Measurements from ENCODE around the gene ITGAL. TPM values are rescaled to one million over a fixed set of nuclear protein-coding genes. Genes with fewer than 3 reads are reported as not detected.
A peak's percentile ranks its signal among the peaks of the same experiment; 100 is the strongest.

Gene ITGAL
- total and polyA plus RNA-seq, 2 of the 13 experiments (the other 11 are each of a cell fraction or from before 2014, with no cell fraction given), result 0.86 to 1.2 TPM

DNA sequence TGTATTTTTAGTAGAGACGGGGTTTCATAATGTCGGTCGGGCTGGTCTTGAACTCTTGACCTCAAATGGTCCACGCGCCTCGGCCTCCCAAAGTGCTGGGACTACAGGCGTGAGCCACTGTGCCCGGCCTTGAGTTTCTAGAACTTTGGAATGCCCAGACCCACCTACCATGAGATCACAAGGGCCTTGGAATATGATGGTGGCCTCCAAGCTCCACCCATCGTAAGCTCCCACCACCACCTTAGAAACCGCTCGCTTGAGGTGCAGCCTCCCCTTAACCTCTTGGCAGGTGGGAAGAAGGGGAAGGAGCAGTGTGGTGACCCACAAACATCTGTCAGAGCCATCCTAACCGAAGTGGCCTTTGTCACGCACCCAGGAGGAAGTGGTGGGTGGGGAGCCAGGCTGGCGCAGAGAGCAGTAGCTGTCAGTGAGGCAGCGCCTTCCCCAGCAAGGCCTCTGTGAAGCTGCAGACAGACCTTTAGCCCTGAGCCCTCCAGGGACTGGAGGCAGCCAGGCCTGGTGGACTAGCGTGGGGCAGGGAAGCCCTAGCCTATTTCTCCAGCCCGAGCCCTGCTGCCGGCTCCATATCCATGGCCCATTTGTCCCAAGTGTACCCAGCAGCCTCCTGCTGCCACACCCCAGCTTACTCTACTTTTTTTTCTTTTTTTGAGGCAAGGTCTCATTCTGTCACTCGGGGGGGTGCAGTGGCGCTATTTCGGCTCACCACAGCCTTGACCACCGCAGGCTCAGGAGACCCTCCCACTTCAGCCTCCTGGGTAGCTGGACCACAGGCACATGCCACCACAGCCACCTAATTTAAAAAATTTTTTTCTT, 13.8 kb upstream of the ITGAL start (continued):
- TF ChIP-seq AHR (CRISPR knock-in tag; IDR thresholded peaks at IDR 0.05) (0 out of 2 replicates have a peak, but pooled peaks have one; percentile 25), KLF11 (CRISPR knock-in tag; IDR thresholded peaks at IDR 0.05) (no peak; the same call in 1 of the 2 replicates), RELA (CRISPR knock-in tag; IDR thresholded peaks at IDR 0.05) (peak; percentile 28; the same call in 1 of the 2 replicates), NFE2L1 (CRISPR knock-in tag; IDR thresholded peaks at IDR 0.05; ENCODE audit: borderline replicate concordance) (no peak), U2AF1 (optimal IDR thresholded peaks at IDR 0.05; ENCODE audit: low read depth, low read length) (no peak), TEAD3 (CRISPR knock-in tag; optimal IDR thresholded peaks at IDR 0.05; ENCODE audit: borderline replicate concordance) (peak; percentile 44), PRPF4 (IDR thresholded peaks at IDR 0.05; ENCODE audit: low read depth, low read length, poor library complexity, severe bottlenecking) (no peak), NKX3-1 (CRISPR knock-in tag; IDR thresholded peaks at IDR 0.05) (no peak), NFE2 (CRISPR knock-in tag; IDR thresholded peaks at IDR 0.05) (no peak), ZNF7 (CRISPR knock-in tag; IDR thresholded peaks at IDR 0.05) (no peak), IKZF4 (CRISPR knock-in tag; IDR thresholded peaks at IDR 0.05; ENCODE audit: borderline replicate concordance, low read depth, not compliant biosample characterization) (peak; percentile 88), ZSCAN9 (CRISPR knock-in tag; IDR thresholded peaks at IDR 0.05; ENCODE audit: borderline replicate concordance) (peak; percentile 56; the same call in 1 of the 2 replicates), EHMT2 (IDR thresholded peaks at IDR 0.05; ENCODE audit: borderline replicate concordance, low read depth, low read length) (no peak), ZSCAN31 (CRISPR knock-in tag; IDR thresholded peaks at IDR 0.05; ENCODE audit: low read depth) (peak; percentile 78; the same call in 1 of the 2 replicates), GATA4 (IDR thresholded peaks at IDR 0.05; ENCODE audit: borderline replicate concordance, low read depth) (no peak), SNRNP70 (IDR thresholded peaks at IDR 0.05; ENCODE audit: low read depth, low read length) (no peak), GABPA (IDR thresholded peaks at IDR 0.05; ENCODE audit: low read depth, low read length) (no peak), GABPA (CRISPR knock-in tag; IDR thresholded peaks at IDR 0.05; ENCODE audit: low read depth) (peak; percentile 40), ZNF44 (CRISPR knock-in tag; IDR thresholded peaks at IDR 0.05) (peak; percentile 79), ZSCAN21 (CRISPR knock-in tag; IDR thresholded peaks at IDR 0.05; ENCODE audit: borderline replicate concordance) (peak; percentile 54; the same call in 1 of the 2 replicates), ZNF343 (CRISPR knock-in tag; IDR thresholded peaks at IDR 0.05) (peak; percentile 92)
- TF ChIP-seq, protein P1, sequence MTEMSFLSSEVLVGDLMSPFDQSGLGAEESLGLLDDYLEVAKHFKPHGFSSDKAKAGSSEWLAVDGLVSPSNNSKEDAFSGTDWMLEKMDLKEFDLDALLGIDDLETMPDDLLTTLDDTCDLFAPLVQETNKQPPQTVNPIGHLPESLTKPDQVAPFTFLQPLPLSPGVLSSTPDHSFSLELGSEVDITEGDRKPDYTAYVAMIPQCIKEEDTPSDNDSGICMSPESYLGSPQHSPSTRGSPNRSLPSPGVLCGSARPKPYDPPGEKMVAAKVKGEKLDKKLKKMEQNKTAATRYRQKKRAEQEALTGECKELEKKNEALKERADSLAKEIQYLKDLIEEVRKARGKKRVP (CRISPR knock-in tag; IDR thresholded peaks at IDR 0.05), result no peak
- TF ChIP-seq, protein P2, sequence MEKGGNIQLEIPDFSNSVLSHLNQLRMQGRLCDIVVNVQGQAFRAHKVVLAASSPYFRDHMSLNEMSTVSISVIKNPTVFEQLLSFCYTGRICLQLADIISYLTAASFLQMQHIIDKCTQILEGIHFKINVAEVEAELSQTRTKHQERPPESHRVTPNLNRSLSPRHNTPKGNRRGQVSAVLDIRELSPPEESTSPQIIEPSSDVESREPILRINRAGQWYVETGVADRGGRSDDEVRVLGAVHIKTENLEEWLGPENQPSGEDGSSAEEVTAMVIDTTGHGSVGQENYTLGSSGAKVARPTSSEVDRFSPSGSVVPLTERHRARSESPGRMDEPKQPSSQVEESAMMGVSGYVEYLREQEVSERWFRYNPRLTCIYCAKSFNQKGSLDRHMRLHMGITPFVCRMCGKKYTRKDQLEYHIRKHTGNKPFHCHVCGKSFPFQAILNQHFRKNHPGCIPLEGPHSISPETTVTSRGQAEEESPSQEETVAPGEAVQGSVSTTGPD (CRISPR knock-in tag; IDR thresholded peaks at IDR 0.05), result no peak
- TF ChIP-seq, protein P3, sequence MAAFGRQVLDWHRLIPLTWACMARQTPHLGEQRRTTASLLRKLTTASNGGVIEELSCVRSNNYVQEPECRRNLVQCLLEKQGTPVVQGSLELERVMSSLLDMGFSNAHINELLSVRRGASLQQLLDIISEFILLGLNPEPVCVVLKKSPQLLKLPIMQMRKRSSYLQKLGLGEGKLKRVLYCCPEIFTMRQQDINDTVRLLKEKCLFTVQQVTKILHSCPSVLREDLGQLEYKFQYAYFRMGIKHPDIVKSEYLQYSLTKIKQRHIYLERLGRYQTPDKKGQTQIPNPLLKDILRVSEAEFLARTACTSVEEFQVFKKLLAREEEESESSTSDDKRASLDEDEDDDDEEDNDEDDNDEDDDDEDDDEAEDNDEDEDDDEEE (CRISPR knock-in tag; IDR thresholded peaks at IDR 0.05), result peak; percentile 95; the same call in 1 of the 2 replicates
- TF ChIP-seq, protein P4, sequence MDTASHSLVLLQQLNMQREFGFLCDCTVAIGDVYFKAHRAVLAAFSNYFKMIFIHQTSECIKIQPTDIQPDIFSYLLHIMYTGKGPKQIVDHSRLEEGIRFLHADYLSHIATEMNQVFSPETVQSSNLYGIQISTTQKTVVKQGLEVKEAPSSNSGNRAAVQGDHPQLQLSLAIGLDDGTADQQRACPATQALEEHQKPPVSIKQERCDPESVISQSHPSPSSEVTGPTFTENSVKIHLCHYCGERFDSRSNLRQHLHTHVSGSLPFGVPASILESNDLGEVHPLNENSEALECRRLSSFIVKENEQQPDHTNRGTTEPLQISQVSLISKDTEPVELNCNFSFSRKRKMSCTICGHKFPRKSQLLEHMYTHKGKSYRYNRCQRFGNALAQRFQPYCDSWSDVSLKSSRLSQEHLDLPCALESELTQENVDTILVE (CRISPR knock-in tag; IDR thresholded peaks at IDR 0.05), result no peak
